HS-27A (cell line): ENCODE results near the gene ZNF784.

Experiments
- DNase-seq: peaks from one replicate; pipeline ENCODE4 v3.0.0-alpha.2; 2012; ENCODE audit warnings: low read depth, missing footprints

Gene ZNF784

DNA sequence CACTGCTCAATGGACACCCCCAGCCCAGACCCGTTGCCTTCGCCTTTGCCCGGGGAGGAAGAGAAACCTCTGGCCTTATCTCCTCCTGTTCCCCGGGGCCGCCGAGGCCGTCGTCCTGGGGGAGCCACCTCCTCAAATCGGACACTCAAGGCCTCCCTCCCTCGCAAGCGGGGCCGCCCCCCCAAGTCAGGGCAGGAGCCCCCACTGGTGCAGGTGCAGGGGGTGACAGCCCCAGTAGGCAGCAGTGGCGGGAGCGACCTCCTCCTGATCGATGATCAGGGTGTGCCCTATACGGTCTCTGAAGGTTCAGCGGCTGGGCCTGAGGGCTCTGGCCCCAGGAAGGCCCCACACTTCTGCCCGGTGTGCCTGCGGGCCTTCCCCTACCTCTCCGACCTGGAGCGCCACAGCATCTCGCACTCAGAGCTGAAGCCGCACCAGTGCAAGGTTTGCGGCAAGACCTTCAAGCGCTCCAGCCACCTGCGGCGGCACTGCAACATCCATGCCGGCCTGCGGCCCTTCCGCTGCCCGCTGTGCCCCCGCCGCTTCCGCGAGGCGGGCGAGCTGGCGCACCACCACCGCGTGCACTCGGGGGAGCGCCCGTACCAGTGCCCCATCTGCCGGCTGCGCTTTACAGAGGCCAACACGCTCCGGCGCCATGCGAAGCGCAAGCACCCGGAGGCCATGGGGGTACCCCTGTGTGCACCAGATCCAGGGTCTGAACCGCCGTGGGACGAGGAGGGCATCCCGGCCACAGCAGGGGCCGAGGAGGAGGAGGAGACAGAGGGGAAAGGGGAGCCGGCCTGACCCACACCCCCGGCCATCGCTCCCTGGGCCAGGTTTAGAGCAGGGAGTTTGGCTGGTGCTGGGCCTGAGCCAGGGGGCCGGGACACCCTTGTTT, 22.0 kb downstream of the ZNF784 start:
- no peak for DNase-seq

DNA sequence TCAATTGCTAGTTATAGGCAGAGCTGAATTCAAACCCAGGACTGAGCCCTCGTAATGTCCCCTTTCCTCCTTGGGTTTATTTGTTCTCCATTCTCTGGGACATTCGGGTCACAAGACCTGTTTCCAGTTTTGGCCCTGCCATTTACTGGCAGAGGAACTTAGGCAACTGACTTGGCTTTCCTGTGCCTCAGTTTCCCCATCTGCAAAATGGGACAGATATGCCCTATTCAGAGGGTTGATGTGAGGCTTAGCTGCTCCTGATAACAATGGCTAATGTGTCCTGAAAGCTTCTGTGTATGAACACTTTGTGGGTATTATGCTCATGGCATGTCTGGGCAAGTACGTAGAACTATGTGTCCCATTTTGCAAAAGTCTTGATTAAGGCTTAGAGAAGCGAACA, 23.3 kb downstream of the ZNF784 start:
- no peak for DNase-seq

GRCh38 chr19:55600662-55601028, 23.7 kb downstream of the ZNF784 start:
- DNase-seq = no peak

DNA sequence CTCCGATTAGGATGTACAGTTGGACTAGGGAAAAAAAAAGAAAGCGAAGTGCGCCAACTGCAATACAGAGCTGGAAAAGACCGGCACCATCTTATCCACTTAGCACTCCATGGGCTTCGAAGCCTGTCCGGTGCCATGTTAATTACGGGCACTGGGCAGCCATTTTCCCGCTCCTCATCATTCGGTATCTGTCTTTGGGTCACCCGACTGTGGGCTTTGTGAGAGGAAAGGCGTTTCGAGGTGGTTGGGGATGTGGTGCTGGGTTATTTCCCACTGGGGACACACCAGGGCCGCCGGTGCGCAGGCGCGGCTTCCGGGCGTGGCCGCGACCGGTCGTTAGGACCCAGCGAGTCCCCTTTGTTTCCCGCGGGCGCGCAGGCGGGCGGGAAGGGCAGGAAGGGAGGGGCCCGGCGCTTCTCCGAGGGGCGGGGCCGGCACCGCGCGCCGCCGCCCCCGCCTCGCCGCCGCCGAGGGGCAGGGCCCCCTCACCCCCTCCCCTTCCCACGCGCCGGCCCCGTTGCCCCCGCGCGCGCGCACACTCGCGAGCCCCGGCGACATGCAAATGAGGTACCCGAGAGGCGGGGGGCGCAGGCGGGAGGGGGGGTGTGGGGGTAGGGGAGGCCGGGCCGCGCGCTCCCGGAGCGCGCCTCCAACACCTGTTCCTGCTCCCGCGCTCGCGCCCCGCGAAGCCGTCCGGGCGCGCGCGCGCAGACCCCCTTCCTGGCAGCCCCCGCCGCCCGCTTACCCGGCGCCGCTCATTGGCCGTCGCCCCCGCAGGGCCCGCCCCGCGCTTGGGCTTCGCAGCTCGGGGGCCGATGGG, 24.3 kb downstream of the ZNF784 start, which contains the start of gene ZNF524:
Gene ZNF524, plus strand, starts transcription at position 447 of the 820 bp plus-strand sequence. CDS start 1,825 bp downstream, outside the sequence.
- DNase-seq = peak; percentile 98

- DNase-seq = peak; percentile 100
Observed at GRCh38 chr19:55599468-55599841, 24.9 kb downstream of the ZNF784 start, which contains the start of gene FIZ1. TSS of gene FIZ1 (minus strand) at chr19:55599517. CDS start at chr19:55597865, 1,652 bp downstream.

DNA sequence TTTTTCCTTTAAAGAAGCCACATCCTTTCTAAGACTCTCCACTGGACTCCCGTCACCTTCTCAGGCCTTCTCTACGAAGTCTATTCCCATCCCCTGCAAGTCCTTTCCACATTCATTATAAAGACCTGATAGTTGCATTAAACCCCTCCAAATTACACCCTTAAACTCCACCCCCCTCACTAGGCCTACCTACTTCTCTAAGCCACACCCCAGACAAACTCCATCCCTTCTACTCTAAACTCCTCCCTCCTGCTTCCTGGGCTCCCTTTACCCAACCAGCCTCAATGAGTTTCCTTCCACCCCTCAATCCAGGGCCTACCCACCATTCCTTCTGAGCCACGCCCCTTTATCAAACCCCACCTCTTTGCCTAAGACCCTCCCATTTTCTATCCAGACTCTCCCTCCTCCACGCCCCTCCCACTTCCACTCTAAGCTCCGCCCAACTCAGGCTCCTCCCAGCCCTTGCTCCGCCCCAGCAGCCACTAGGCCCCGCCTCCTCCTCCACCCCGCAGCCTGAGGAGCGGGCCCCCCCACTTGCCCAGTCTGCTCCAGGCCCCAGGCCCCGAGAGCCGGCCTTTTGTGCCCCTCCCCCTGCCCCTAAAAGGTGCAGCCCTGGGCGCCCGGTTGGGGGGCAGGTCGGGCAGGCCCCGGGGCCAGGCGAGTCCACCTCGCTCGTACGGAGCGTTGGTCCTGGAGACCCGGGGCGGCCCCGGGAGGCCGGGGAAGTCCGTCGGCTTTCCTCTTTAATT, 25.5 kb downstream of the ZNF784 start:
- DNase-seq = peak; percentile 86

- DNase-seq = no peak
Observed at GRCh38 chr19:55598034-55598433, 26.3 kb downstream of the ZNF784 start.

DNA sequence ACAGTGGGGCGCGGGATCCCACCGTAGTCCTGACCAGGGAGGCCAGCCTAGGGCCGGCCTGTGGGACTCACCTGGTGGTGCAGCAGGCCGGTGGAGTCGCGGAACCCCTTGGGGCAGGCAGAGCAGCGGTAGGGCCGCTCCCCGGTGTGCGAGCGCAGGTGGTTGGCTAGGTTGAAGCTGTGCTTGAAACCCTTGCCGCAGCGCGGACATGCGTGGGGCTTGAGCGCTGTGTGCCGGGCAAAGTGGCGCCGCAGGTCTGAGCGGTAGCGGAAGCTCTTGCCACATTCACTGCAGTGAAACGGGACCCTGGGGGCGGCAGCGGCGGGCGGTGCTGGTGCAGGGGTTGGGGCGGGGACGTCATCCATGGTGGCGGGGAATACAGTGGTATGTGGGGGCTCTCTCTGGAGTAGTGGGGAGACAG, 26.9 kb downstream of the ZNF784 start:
- DNase-seq = no peak

- no peak for DNase-seq
Observed at GRCh38 chr19:55596304-55596703, 28.1 kb downstream of the ZNF784 start.

- DNase-seq = no peak
Observed at GRCh38 chr19:55594996-55595545, 29.3 kb downstream of the ZNF784 start.

- DNase-seq = no peak
Observed at GRCh38 chr19:55593096-55593772, 31.1 kb downstream of the ZNF784 start.

DNA sequence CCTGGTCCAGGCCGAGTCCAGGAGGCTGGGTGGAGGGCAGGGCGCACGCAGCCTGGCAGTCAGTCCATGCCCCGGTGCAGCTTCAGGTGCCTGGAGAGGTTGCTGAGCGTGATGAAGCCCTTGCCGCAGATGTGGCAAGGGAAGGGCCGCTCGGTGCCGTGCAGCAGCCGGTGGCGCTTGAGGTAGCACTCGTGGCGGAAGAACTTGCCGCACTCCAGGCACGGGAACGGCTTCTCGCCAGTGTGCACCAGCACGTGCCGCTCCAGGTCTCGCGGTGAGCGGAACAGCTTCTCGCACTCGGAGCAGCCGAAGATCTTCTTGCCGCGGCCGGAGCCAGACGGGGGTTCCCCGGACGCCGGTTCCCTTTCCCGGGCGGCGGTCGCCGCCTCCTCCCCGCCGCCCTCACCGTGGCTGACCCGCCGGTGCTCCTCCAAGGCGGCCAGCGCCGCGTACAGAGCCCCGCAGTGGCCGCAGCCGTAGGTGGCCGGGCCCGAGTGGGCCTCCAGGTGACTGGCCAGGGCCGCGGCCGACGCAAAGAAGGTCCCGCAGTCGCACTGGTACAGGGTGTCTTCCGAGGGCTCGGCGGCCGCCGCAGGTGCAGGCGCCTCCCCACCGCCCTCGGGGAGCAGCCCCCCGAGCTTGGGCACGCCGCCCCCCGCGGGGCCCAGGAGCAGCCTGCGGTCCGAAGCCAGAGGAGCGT, 31.8 kb downstream of the ZNF784 start:
- no peak for DNase-seq

GRCh38 chr19:55591555-55591954, 32.8 kb downstream of the ZNF784 start:
- DNase-seq = no peak

DNA sequence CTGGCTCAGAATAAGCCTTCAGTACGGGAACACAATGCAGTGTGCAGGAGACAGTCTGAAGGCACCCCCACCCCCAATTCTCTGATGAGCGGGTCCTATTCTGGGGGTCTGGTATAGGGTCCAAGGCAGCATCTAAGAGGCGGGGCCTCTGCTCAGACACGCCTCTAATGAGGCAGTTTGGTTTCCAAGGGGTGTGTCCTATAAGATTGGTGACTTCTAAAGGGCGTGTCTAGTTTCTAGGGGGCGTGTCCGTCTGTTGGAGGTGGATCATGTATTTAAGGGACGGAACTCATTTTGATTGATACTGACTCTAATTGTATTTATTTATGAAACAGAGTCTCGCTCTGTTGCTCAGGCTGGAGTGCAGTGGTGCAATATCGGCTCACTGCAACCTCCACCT, 33.7 kb downstream of the ZNF784 start:
- DNase-seq = no peak

DNA sequence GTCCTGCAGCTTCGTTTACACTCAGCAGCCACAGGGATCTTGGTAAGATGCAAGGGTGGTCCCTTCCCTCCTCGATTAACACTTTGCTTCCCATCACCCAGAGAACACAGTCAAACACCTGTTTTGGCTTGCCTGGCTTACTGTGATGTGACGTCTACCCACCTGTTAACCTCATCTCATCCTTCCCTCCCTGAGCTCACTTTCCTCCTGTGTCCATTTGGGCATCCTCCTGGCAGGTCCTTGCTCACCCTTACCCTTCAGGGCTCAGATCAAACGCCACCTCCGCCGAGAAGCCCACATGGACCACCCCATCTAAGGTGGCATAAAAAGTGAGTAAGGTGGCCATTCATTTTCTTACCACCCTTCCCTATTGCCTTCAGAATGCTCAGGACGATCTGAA, 34.3 kb downstream of the ZNF784 start:
- no peak for DNase-seq

- no peak for DNase-seq
Observed at GRCh38 chr19:55588738-55589137, 35.6 kb downstream of the ZNF784 start.

- DNase-seq = no peak
Observed at GRCh38 chr19:55586976-55587668, 37.2 kb downstream of the ZNF784 start.

GRCh38 chr19:55585658-55586339, 38.6 kb downstream of the ZNF784 start:
- DNase-seq = no peak

DNA sequence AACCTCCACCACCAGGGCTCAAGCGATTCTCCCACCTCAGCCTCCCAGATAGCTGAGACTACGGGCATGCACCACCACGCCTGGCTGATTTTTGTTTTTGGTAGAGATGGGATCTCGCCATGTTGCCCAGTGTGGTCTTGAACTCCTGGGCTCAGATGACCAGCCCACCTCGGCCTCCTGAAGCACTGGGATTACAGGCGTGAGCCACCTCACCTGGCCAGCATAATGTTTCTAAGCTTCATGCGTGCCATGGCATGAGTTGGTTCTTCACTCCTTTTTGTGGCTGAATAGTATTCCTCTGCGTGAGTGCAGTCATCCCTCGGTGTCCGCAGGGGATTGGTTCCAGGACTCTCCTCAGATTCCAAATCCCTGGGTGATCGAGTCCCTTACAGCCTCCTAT, 39.5 kb downstream of the ZNF784 start:
- no peak for DNase-seq
